Heart left ventricle (tissue), 16 donors: ENCODE data around the gene TGFB3. TPM values are rescaled to one million over a fixed set of nuclear protein-coding genes. Genes with fewer than 3 reads are reported as not detected.
"Not testable (repeated sequence)": the region's sequence is repeated elsewhere in the genome, so short reads cannot be mapped to it uniquely, and the experiment has no call there.

Experiments used
- ATAC-seq, 4 donors: fragments of 200-7000 bp; cut with Tn5 transposase; one replicate each; pipeline ENCODE4 v1.9.1; 2020 to 2022; ENCODE audit warnings: moderate library complexity in 4 of 4, mild to moderate bottlenecking in 3 of 4, moderate number of reproducible peaks in 1 of 4
- DNase-seq, 5 donors: peaks; one replicate each; pipeline ENCODE4 v3.0.0-alpha.2; 2020
- H3K27ac ChIP-seq, 12 donors: fragments of 200-600 bp; sonication (generic) in 4 of 12; one replicate each; pipeline versions ENCODE4 v1.5.0 to v1.8.0; 2016 to 2022; ENCODE audit warnings: mild to moderate bottlenecking in 2 of 12
- H3K27me3 ChIP-seq, 9 donors: fragments of 200-600 bp; sonication (generic) in 2 of 9; one replicate each; pipeline versions ENCODE4 v1.5.1 to v1.8.0; 2016 to 2022; ENCODE audit warnings: mild to moderate bottlenecking in 3 of 9
- H3K36me3 ChIP-seq, 9 donors: fragments of 200-600 bp; sonication (generic) in 2 of 9; one replicate each; pipeline versions ENCODE4 v1.5.0 to v1.8.0; 2018 to 2022; ENCODE audit warnings: mild to moderate bottlenecking in 2 of 9
- H3K4me1 ChIP-seq, 12 donors: fragments of 200-600 bp; sonication (generic) in 4 of 12; one replicate each; pipeline versions ENCODE4 v1.5.0 to v1.8.0; 2016 to 2022; ENCODE audit warnings: mild to moderate bottlenecking in 3 of 12
- H3K4me3 ChIP-seq, 12 donors: fragments of 200-600 bp; sonication (generic) in 4 of 12; one replicate each; pipeline versions ENCODE4 v1.5.0 to v1.8.0; 2017 to 2022; ENCODE audit warnings: mild to moderate bottlenecking in 9 of 12, moderate library complexity in 4 of 12
- H3K9me3 ChIP-seq, 12 donors: fragments of 200-600 bp; sonication (generic) in 4 of 12; one replicate each; pipeline versions ENCODE4 v1.5.0 to v1.8.0; 2016 to 2022; ENCODE audit warnings: mild to moderate bottlenecking in 1 of 12
- CTCF ChIP-seq, 12 donors: fragments of 200-600 bp; sonication (generic) in 4 of 12; IDR thresholded peaks; one replicate each; pipeline versions ENCODE4 v1.5.0 to v1.8.0; 2018 to 2022; ENCODE audit warnings: antibody characterized with exemption in 12 of 12, mild to moderate bottlenecking in 5 of 12
- POLR2A ChIP-seq, 2 donors: fragments of 450-650 bp; IDR thresholded peaks; one replicate each; pipeline ENCODE4 v1.6.1; 2017; ENCODE audit warnings: antibody characterized with exemption in 2 of 2, mild to moderate bottlenecking in 2 of 2, moderate library complexity in 2 of 2
- WGBS, 4 donors: extraction: QIAGEN DNeasy Blood & Tissue Kit in 2 of 4; methylation state at CpG; one replicate each; pipeline versions ENCODE4 v1.1.5 to v1.1.7; 2013 to 2018; 5-methylcytosine and 5-hydroxymethylcytosine counted together
- intact Hi-C, 10 donors: fragments of 100-400 bp; cut with DNase I; formaldehyde crosslinking; loops; one replicate each; pipeline versions ENCODE4 v1.11.1 to v1.14.2; 2022
- polyA plus RNA-seq, 2 donors: library from polyadenylated mRNA; stranded (reverse); fragments of 200-250 nt; gene quantifications; one replicate each; pipeline ENCODE4 v1.2.3, GENCODE V29; 2013
- total RNA-seq, 9 donors: library from RNA; depleted of rRNA in 2 of 9; stranded (reverse); fragments of >200 nt in 2 of 9; fragmentation: NEBNext Ultra II Directional in 3 of 9; extraction: Animal tissue kit (Norgen Biotek cat#: 25700) in 3 of 9; gene quantifications; one replicate each; pipeline versions ENCODE4 v1.1.0 to v1.2.4, GENCODE V29; 2016 to 2023
- donor health status: ischemic (EF 13 %, LVEDD 7.1; RV severe dilation, severe dysfunction).
- donor health status: healthy with polysubstance abuse.
- donor health status: DM: no; HTN: yes; CAD: no.
- donor health status: DM: no; HTN: no; CAD: no.
- donor health status: ischemic (EF 25% LVEDD 6.9; RV normal size, moderate dysfunction).
- donor health status: ischemic (EF 25% LVEDD 5.7; RV mildly dilated, moderate dysfunction).
- donor health status: healthy.
- donor health status: DM: yes; HTN: yes; CAD: no.
- donor health status: ischemic (EF 35%, LVEDD 5.7; RV mildly dilated, moderate dysfunction).
- donor health status: nonischemic (EF 11% LVEDD 7.7; RV severe dilation, severe dysfunction).
- donor health status: DM: yes; HTN: yes; CAD: no.
- donor health status: PGD.
- donor health status: ischemic (EF 29% LVEDD 5.4; RV normal size, mild dysfunction).
- donor health status: nonischemic (EF 23%, LVEDD 6.1; RV moderate dilation, normal function).

The TGFB3 gene
- total and polyA plus RNA-seq, 11 donors = 7.9 to 44.0 (median 27.5) TPM

DNA sequence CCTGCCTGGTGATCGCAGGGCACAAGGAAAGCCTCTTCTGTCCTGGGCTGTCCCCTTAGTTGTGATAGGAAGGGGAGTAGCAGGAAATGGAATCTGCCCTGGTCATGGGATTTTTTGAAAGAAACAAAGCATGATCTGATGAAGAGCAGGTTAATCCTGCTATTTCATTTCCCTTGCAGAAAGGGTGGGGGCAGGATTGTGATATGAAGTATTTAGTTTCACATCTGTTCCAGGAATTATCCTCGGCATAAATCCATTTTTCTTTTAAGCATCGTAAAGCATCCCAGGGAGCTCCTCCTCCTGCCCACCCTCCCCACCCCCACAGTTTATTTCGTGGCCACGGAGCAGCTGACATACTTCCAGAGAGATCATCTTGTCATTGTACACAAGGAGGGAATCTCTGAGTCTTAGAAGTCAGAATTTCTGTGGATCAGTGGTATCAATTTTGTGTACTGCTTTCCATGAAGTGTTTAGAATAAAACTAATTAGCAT is 53.1 kb downstream of the TGFB3 start:
- H3K4me3 ChIP-seq = peak overlapping the region in 7 of 12 donors; percentile 11 to 31 (median 29)
- H3K4me1 ChIP-seq = peaks cover 0 to 11% (median 0%) of the 10 kb centered on the region in 12 donors
- no peaks in the 10 kb centered on the region for H3K36me3 ChIP-seq
- intact Hi-C loops = loop anchor here in 1 of 10 donors (5.0 kb wide), 1 partner anchor 39 kb away; no protein-coding TSS in a partner anchor
- peak overlapping the region in 2 of 12 donors; percentile 9 to 22 for H3K27ac ChIP-seq
- H3K27me3 ChIP-seq = no peaks in the 10 kb centered on the region
- peak in 1 of 4 donors; percentile 45 for ATAC-seq
- DNase-seq = no peak
- TF ChIP-seq POLR2A (IDR thresholded peaks at IDR 0.05) (no peak), CTCF (IDR thresholded peaks at IDR 0.05) (no peak)
- H3K9me3 ChIP-seq = no peaks in the 10 kb centered on the region
- 38 to 54% (median 40%) methylated on average over 5 of the region's 5 CpGs for WGBS, 4 donors

DNA sequence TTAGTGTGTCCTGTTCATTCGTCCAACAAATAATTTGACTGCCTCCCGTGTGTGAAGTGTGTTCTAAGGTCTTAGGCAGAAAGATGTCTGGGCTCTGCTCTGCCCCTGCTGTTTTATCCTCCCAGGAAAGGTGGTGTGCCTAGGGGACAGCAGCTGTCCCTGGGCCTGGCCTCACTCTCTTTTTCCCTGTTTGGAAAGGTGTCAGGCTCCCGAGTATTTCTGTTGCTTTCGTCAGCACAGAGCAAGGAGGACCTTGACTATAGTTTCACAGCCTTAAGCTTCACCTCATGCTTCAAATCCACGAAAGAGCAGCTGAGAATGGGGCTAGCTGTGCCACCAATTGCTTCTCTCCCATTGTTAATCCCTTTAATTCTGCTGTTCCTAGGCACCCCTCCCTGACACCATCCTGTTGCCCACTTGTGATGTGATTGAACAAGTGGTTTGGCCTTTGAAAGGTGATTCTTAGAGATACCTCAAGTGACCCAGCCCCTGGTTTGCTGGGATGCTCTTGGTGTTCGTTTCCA is 54.2 kb downstream of the TGFB3 start:
- H3K9me3 ChIP-seq = no peaks in the 10 kb centered on the region
- no peak overlapping the region for H3K27ac ChIP-seq
- no peaks in the 10 kb centered on the region for H3K27me3 ChIP-seq
- peaks cover 0 to 11% (median 0%) of the 10 kb centered on the region in 12 donors for H3K4me1 ChIP-seq
- 74 to 81% (median 77%) methylated on average over 6 of the region's 6 CpGs for WGBS, 4 donors
- H3K36me3 ChIP-seq = no peaks in the 10 kb centered on the region
- TF ChIP-seq CTCF (IDR thresholded peaks at IDR 0.05) = no peak
- no peak for TF ChIP-seq POLR2A (IDR thresholded peaks at IDR 0.05)
- intact Hi-C loops = loop anchor here in 1 of 10 donors (5.0 kb wide), 1 partner anchor 40 kb away; no protein-coding TSS in a partner anchor
- ATAC-seq (no peak), DNase-seq (no peak)
- H3K4me3 ChIP-seq = no peak overlapping the region

DNA sequence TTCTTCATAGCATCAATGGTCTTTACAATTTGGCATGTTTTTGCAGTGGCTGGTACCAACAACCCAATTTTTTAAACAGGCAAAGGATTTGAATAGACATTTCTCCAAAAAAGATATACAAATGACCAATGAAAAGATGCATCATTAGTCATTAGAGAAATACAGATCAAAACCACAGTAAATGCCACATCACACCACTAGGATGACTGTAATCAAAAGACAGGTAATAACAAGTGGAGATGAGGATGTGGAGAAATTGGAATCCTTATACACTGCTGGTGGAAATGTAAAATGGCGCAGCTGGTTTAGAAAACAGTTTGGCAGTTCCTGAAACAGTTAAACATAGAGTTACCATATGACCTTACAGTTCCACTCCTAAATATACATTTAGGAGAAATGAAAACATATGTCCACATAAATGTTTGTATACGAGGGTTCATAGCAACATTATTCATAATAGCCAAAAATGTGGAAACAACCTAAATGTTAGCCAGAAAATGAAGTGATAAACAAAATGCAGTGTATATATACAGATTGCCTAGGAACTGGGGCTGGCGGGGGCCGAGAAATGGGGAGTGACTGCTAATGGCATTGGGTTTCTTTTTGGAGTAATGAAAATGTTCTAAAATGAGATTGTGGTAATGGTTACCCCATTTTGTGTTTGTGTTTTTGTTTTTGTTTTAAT is 55.2 kb downstream of the TGFB3 start:
- no peak for TF ChIP-seq POLR2A (IDR thresholded peaks at IDR 0.05)
- no peak for DNase-seq
- intact Hi-C loops = loop anchor here in 1 of 10 donors (5.0 kb wide), 1 partner anchor 41 kb away; no protein-coding TSS in a partner anchor
- no peak overlapping the region for H3K27ac ChIP-seq
- no peak overlapping the region for H3K4me3 ChIP-seq
- 95 to 96% (median 96%) methylated on average over 4 of the region's 4 CpGs for WGBS, 4 donors
- no peaks in the 10 kb centered on the region for H3K9me3 ChIP-seq
- H3K27me3 ChIP-seq = no peaks in the 10 kb centered on the region
- H3K36me3 ChIP-seq = no peaks in the 10 kb centered on the region
- peaks cover 0 to 11% (median 0%) of the 10 kb centered on the region in 12 donors for H3K4me1 ChIP-seq
- no peak for ATAC-seq

GRCh38 chr14:75925141-75925840 is 56.5 kb downstream of the TGFB3 start:
- H3K27me3 ChIP-seq, H3K4me3 ChIP-seq, DNase-seq, H3K36me3 ChIP-seq, H3K27ac ChIP-seq, ATAC-seq: not testable (repeated sequence)
- intact Hi-C loops = loop anchor here in 1 of 10 donors (5.0 kb wide), 1 partner anchor 42 kb away; no protein-coding TSS in a partner anchor
- 95 to 98% (median 96%) methylated on average over 8 to 50 of the region's 54 CpGs for WGBS, 4 donors
- H3K9me3 ChIP-seq = peaks cover 0 to 12% (median 0%) of the 10 kb centered on the region in 12 donors
- peaks cover 0 to 11% (median 0%) of the 10 kb centered on the region in 12 donors for H3K4me1 ChIP-seq

DNA sequence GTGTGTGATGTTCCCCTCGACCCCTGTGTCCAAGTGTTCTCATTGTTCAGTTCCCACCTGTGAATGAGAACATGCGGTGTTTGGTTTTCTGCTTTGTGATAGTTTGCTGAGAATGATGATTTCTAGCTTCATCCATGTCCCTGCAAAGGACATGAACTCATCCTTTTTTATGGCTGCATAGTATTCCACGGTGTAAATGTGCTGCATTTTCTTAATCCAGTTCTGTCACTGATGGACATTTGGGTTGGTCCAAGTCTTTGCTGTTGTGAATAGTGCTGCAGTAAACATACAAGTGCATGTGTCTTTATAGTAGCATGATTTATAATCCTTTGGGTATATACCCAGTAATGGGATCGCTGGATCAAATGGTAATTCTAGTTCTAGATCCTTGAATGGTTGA is 61.4 kb downstream of the TGFB3 start:
- H3K27me3 ChIP-seq, intact Hi-C loops, ATAC-seq, H3K4me3 ChIP-seq, H3K27ac ChIP-seq, H3K4me1 ChIP-seq, DNase-seq, H3K36me3 ChIP-seq: not testable (repeated sequence)
- WGBS, 4 donors = 94 to 100% (median 97%) methylated on average over 4 of the region's 4 CpGs
- peaks cover 0 to 13% (median 0%) of the 10 kb centered on the region in 12 donors for H3K9me3 ChIP-seq
